ENCODE results near the gene LYPD6B.
A peak's percentile ranks its signal among the peaks of the same experiment; 100 is the strongest.

Gene LYPD6B

DNA sequence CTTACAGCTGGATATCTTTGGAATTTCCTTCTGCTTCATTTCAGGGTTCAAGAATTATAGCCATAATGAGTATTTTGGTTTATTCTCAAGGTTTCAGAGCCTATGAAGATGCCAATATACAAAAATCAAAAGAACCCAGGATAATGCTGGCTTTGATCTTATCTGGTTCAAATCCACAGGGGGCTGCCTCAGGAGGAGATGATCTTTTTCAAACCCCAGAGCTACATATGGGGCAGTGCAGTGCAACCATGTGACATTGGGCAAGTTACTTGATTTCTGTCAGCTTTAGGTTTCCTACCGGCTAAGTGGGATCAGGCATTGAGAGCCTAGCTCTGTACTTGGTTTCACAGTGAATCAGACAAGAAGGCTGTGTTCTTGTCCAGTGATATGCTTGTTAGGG, 23.0 kb upstream of the LYPD6B start:
- DNase-seq = peak; percentile 57
- Histone ChIP-seq H3K9ac (ENCODE audit: low read length) (no peak overlapping the region), H2BK15ac (replicated peaks; ENCODE audit: low read depth) (no peak overlapping the region), H3K79me2 (ENCODE audit: control insufficient read depth, insufficient read depth, low read length) (no peaks in the 10 kb centered on the region), H3K27me3 (ENCODE audit: insufficient read depth, low read length, poor library complexity) (no peaks in the 10 kb centered on the region), H3K79me1 (ENCODE audit: low read length) (no peaks in the 10 kb centered on the region), H2AK5ac (ENCODE audit: low read length) (no peak overlapping the region), H3K4ac (ENCODE audit: low read depth, low read length) (no peak overlapping the region), H3K4me1 (ENCODE audit: control insufficient read depth, low read depth, low read length) (peaks cover 7% of the 10 kb centered on the region), H3K4me3 (ENCODE audit: low read length) (no peak overlapping the region), H3K36me3 (ENCODE audit: control insufficient read depth, insufficient read depth, low read length) (no peaks in the 10 kb centered on the region), H2BK5ac (ENCODE audit: low read length) (no peak overlapping the region), H3K18ac (ENCODE audit: low read length) (no peak overlapping the region), H3K56ac (ENCODE audit: low read length) (no peak overlapping the region), H4K5ac (ENCODE audit: low read length) (no peak overlapping the region), H3K4me2 (ENCODE audit: low read length) (no peak overlapping the region), H2BK120ac (ENCODE audit: low read depth, low read length) (no peak overlapping the region), H3K27ac (ENCODE audit: low read depth, low read length) (no peak overlapping the region), H3K23ac (ENCODE audit: low read length) (no peak overlapping the region), H4K8ac (ENCODE audit: low read depth, low read length) (no peak overlapping the region)
- no CpG with 5 or more reads among the region's 1 CpG for WGBS (ENCODE audit: extremely low coverage, insufficient coverage, low lambda C conversion rate)

DNA sequence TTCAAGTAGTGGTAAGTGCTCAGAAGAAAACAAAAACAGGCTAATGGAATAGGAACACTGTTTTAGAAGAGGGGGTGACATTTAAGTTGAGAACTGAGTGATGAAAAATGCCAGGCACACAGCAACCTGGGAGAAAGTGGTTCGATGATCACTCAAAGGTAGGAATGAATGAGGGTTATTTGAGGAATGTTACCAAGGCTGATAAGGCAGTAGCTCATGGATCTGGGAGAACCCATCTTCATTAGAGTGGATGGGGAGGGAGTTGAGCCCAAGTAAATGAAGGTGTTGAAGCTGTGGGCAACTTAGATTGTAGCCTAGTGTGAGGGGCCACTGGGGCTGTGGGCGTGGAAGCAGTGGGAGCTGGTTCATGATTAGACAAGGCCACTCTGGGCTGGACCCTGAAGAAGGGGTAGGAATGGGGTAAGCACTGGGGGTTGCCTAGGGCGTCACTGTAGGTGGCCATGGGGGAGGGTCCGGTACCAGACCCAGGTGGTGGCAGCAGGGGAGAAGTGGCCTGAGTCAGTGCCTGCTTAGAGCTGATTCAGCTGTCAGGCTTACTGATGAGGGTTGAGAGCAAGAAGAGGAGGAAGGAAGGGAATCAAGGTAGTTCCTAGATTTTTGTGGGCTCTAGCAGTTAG, 22.5 kb upstream of the LYPD6B start:
- Histone ChIP-seq H3K79me2 (ENCODE audit: control insufficient read depth, insufficient read depth, low read length) (no peaks in the 10 kb centered on the region), H3K18ac (ENCODE audit: low read length) (no peak overlapping the region), H3K4me2 (ENCODE audit: low read length) (no peak overlapping the region), H3K9ac (ENCODE audit: low read length) (no peak overlapping the region), H2AK5ac (ENCODE audit: low read length) (peak overlapping the region; percentile 43), H2BK15ac (replicated peaks; ENCODE audit: low read depth) (no peak overlapping the region), H3K23ac (ENCODE audit: low read length) (no peak overlapping the region), H3K27ac (ENCODE audit: low read depth, low read length) (no peak overlapping the region), H3K4me1 (ENCODE audit: control insufficient read depth, low read depth, low read length) (peaks cover 7% of the 10 kb centered on the region), H2BK120ac (ENCODE audit: low read depth, low read length) (no peak overlapping the region), H3K4me3 (ENCODE audit: low read length) (no peak overlapping the region), H3K4ac (ENCODE audit: low read depth, low read length) (no peak overlapping the region), H2BK5ac (ENCODE audit: low read length) (peak overlapping the region; percentile 6), H4K5ac (ENCODE audit: low read length) (no peak overlapping the region), H3K79me1 (ENCODE audit: low read length) (no peaks in the 10 kb centered on the region), H3K36me3 (ENCODE audit: control insufficient read depth, insufficient read depth, low read length) (no peaks in the 10 kb centered on the region), H4K8ac (ENCODE audit: low read depth, low read length) (no peak overlapping the region), H3K56ac (ENCODE audit: low read length) (peak overlapping the region; percentile 27), H3K27me3 (ENCODE audit: insufficient read depth, low read length, poor library complexity) (no peaks in the 10 kb centered on the region)
- peak; percentile 88 for DNase-seq
- no CpG with 5 or more reads among the region's 4 CpGs for whole genome bisulfite sequencing (ENCODE audit: extremely low coverage, insufficient coverage, low lambda C conversion rate)

- no peaks in the 10 kb centered on the region for H3K36me3 ChIP-seq (ENCODE audit: control insufficient read depth, insufficient read depth, low read length)
- 100% methylated on average over 1 of the region's 14 CpGs for whole genome bisulfite sequencing (ENCODE audit: extremely low coverage, insufficient coverage, low lambda C conversion rate)
- no peak overlapping the region for H2BK5ac ChIP-seq (ENCODE audit: low read length)
Observed at GRCh38 chr2:149017116-149017985, 21.1 kb upstream of the LYPD6B start.

DNA sequence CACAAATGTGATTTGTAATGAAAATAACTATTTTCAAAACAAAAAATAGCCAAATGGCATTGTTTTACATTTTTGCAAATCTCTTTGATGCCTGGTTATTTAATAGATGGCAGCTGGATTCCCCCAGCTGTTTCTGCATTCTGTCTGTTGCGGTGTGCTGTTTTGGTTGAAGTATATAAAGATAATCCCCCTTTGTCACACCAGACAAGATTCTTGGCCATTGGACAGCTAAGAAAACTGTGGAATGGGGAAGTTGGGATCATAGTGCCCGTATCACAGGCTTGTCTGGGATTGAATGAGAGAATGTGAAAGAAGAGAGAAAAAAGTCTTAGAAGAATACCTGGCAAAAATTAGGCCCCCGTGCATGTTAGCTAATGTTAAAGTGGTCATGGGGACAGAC, 19.5 kb upstream of the LYPD6B start:
- no CpG with 5 or more reads among the region's 3 CpGs for WGBS (ENCODE audit: extremely low coverage, insufficient coverage, low lambda C conversion rate)
- Histone ChIP-seq H4K5ac (ENCODE audit: low read length) (no peak overlapping the region), H3K4me2 (ENCODE audit: low read length) (no peak overlapping the region), H3K23ac (ENCODE audit: low read length) (no peak overlapping the region), H2BK5ac (ENCODE audit: low read length) (no peak overlapping the region), H3K79me2 (ENCODE audit: control insufficient read depth, insufficient read depth, low read length) (no peaks in the 10 kb centered on the region), H3K27ac (ENCODE audit: low read depth, low read length) (no peak overlapping the region), H3K27me3 (ENCODE audit: insufficient read depth, low read length, poor library complexity) (no peaks in the 10 kb centered on the region), H3K4ac (ENCODE audit: low read depth, low read length) (no peak overlapping the region), H3K4me1 (ENCODE audit: control insufficient read depth, low read depth, low read length) (peaks cover 7% of the 10 kb centered on the region), H3K9ac (ENCODE audit: low read length) (no peak overlapping the region), H3K4me3 (ENCODE audit: low read length) (no peak overlapping the region), H2BK120ac (ENCODE audit: low read depth, low read length) (no peak overlapping the region), H3K79me1 (ENCODE audit: low read length) (no peaks in the 10 kb centered on the region), H2AK5ac (ENCODE audit: low read length) (no peak overlapping the region), H3K18ac (ENCODE audit: low read length) (no peak overlapping the region), H2BK15ac (replicated peaks; ENCODE audit: low read depth) (no peak overlapping the region), H3K56ac (ENCODE audit: low read length) (no peak overlapping the region), H3K36me3 (ENCODE audit: control insufficient read depth, insufficient read depth, low read length) (no peaks in the 10 kb centered on the region), H4K8ac (ENCODE audit: low read depth, low read length) (no peak overlapping the region)
- DNase-seq = no peak

More at GRCh38 chr2:149017116-149017985, 21.1 kb upstream of the LYPD6B start:
- Histone ChIP-seq H3K23ac (ENCODE audit: low read length) (no peak overlapping the region), H3K27ac (ENCODE audit: low read depth, low read length) (no peak overlapping the region), H3K4me2 (ENCODE audit: low read length) (no peak overlapping the region), H3K27me3 (ENCODE audit: insufficient read depth, low read length, poor library complexity) (no peaks in the 10 kb centered on the region), H3K4me1 (ENCODE audit: control insufficient read depth, low read depth, low read length) (peaks cover 7% of the 10 kb centered on the region), H2BK15ac (replicated peaks; ENCODE audit: low read depth) (no peak overlapping the region), H3K4ac (ENCODE audit: low read depth, low read length) (no peak overlapping the region), H3K56ac (ENCODE audit: low read length) (peak overlapping the region; percentile 57), H3K9ac (ENCODE audit: low read length) (peak overlapping the region; percentile 14), H4K8ac (ENCODE audit: low read depth, low read length) (no peak overlapping the region), H2BK120ac (ENCODE audit: low read depth, low read length) (no peak overlapping the region), H3K4me3 (ENCODE audit: low read length) (no peak overlapping the region), H3K18ac (ENCODE audit: low read length) (no peak overlapping the region), H2AK5ac (ENCODE audit: low read length) (peak overlapping the region; percentile 85), H3K79me1 (ENCODE audit: low read length) (no peaks in the 10 kb centered on the region), H3K79me2 (ENCODE audit: control insufficient read depth, insufficient read depth, low read length) (no peaks in the 10 kb centered on the region), H4K5ac (ENCODE audit: low read length) (no peak overlapping the region)
- peak; percentile 82 for DNase-seq

DNA sequence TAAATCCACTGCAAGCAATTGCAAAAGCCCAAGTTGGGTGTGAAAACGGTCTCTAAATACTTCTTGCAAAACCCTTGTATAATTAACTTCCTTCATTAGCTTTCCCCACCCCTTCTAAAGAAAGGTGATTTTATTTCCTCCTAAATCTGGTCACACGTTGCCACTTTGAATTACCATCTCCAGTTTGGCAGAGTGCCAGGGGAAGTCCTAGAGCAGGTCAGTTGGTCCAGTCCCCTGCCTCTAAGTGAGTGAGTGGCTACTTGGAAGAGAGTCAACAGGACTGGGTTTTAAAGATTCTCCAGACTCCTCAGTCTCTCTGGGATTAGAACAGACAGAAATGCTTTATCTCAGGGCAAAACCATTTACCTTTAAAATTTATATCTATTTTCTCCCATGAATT, 18.7 kb upstream of the LYPD6B start:
- Histone ChIP-seq H2BK15ac (replicated peaks; ENCODE audit: low read depth) (no peak overlapping the region), H3K36me3 (ENCODE audit: control insufficient read depth, insufficient read depth, low read length) (no peaks in the 10 kb centered on the region), H3K4me2 (ENCODE audit: low read length) (no peak overlapping the region), H4K5ac (ENCODE audit: low read length) (no peak overlapping the region), H3K23ac (ENCODE audit: low read length) (no peak overlapping the region), H3K79me1 (ENCODE audit: low read length) (no peaks in the 10 kb centered on the region), H3K9ac (ENCODE audit: low read length) (no peak overlapping the region), H4K8ac (ENCODE audit: low read depth, low read length) (no peak overlapping the region), H3K27ac (ENCODE audit: low read depth, low read length) (no peak overlapping the region), H3K79me2 (ENCODE audit: control insufficient read depth, insufficient read depth, low read length) (no peaks in the 10 kb centered on the region), H3K27me3 (ENCODE audit: insufficient read depth, low read length, poor library complexity) (no peaks in the 10 kb centered on the region), H2AK5ac (ENCODE audit: low read length) (no peak overlapping the region), H3K4me1 (ENCODE audit: control insufficient read depth, low read depth, low read length) (peaks cover 7% of the 10 kb centered on the region), H3K4ac (ENCODE audit: low read depth, low read length) (no peak overlapping the region), H2BK120ac (ENCODE audit: low read depth, low read length) (no peak overlapping the region), H3K56ac (ENCODE audit: low read length) (no peak overlapping the region), H3K18ac (ENCODE audit: low read length) (no peak overlapping the region), H3K4me3 (ENCODE audit: low read length) (no peak overlapping the region), H2BK5ac (ENCODE audit: low read length) (no peak overlapping the region)
- WGBS (ENCODE audit: extremely low coverage, insufficient coverage, low lambda C conversion rate) = no CpG with 5 or more reads among the region's 2 CpGs
- no peak for DNase-seq
